HG02885 (cell line): Measurements from ENCODE around the gene FSD1L.

Experiments
- ATAC-seq: cut with Tn5 transposase; IDR thresholded peaks from one replicate; pipeline ENCODE4 v1.9.1; 2021; ENCODE audit warnings: mild to moderate bottlenecking; ENCODE audit not compliant: unreplicated experiment, poor library complexity

The FSD1L gene

DNA sequence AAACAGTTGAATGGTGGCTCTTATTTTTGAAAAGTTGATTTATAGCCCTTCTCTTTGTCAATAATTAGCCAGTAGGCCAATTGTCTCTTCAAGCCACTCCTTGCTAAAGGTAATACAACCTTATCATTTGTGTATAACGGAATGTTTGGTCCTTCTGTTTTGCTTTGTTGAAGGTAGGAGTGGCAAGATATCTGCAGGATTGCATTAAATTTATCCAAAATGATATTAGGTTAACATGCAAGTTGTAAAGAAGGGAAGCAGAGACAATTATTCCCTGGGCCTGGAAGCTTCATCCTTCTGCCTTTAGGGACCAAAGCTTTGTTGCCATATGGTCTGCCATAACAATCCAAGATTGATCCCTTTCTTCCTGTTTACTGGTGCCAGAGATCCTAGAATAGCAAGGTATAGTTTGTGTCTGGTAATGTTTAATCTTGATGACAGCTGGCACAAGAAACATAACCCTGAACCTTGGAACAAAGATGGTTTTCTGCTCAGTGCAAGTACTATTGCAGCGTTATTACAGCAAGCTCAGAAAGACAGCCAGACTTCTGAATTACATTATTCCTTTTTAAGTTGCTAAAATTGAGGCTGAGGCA lies 15.5 kb upstream of the FSD1L start:
- no peak for ATAC-seq

GRCh38 chr9:105435453-105435852 lies 12.4 kb upstream of the FSD1L start:
- no peak for ATAC-seq

DNA sequence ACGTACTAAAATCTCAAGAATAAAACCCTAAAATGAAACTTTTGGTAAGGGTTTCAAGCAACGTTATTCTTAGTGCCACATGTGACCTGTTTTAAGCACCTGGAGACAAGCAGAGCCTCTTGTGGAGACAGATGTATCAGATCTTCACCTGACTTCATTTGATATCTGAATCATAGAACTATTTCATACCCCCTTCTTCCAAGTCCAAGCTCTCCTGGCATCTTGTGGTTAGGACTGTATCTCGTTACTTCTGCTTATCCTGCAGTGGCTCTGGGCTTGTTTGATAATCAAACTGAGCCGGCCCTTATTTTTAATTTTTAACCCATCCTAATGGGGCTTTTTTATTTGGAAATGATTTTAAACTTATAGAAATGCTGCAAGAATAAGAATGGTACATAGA lies 11.1 kb upstream of the FSD1L start:
- no peak for ATAC-seq

GRCh38 chr9:105437704-105438103 lies 10.1 kb upstream of the FSD1L start:
- ATAC-seq = no peak

GRCh38 chr9:105438141-105438806 lies 9.6 kb upstream of the FSD1L start:
- ATAC-seq = no peak

DNA sequence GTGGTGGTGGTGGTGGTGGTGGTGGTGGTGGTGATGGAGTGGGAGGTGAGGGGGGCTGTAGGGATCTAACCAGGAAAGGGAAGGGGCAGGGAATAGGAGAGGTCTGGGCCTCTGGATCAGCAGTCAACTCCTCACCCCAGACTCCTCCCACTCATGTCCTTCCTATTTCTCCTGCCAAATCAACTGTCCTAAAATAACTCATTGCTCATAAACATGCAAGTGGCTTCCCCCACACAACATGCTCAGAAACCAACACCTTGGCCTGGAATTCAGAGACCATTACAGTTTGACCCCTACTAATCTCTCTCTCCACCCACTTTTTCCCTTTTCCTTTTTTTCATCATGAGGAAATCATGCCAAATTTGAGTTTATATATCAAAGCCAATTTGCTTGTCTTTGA lies 8.4 kb upstream of the FSD1L start:
- ATAC-seq = no peak

DNA sequence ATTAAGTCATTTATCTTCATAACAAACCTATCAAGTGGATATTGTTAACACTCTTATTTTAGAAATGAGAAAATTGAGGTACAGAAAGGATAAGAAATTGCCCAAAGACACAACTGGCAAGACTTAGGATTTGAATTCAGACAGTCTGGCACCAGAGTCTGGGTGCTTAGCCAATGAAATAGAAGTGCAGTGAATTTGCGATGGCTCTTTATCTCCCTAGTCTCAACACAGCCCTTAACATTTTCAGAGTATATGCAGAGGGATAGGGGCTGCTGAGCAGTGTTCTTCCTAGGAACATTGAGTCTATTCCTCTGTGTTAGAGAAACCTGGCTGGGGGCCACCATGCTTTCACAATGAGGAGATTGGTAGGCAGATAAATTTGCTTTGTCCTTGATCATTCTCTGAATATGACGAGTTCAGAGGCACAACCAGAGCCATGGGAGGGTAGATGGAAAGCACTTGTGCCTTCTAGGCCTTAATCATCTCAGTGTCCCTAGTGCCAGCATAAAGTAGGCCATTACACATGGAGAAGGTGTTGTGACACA lies 6.1 kb upstream of the FSD1L start:
- ATAC-seq = no peak

DNA sequence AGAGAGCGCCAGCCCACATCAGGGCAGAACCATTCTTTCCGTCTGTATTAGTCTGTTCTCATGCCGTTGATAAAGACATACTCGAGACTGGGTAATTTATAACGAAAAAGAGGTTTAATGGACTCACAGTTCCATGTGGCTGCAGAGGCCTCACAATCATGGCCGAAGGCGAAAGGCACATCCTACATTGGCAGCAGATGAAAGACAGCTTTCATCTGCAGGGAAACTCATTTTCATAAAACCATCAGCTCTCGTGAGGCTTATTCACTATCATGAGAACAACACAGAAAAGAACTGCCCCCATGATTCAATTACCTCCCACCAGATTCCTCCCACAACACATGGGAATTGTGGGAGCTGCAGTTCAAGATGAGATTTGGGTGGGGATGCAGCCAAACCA lies 4.7 kb upstream of the FSD1L start:
- ATAC-seq = no peak

DNA sequence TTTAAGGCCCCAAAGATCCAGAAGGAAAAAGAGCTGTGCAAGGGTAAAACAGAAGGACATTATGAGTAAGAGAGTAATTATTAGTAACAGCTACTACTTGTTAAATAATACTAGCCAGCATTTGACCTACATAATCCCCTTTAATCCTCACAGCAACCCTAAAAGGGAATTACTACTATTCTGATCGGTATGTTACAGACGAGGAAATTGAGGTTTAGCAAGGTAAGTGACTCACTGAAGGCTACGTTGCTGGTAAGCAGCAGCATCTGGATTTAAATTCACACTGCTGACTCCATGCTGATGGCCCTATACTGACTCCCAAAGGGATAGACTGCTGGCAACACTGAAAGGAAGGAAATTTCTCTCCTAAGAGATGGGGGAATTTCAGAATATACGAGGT lies 3.7 kb upstream of the FSD1L start:
- no peak for ATAC-seq

DNA sequence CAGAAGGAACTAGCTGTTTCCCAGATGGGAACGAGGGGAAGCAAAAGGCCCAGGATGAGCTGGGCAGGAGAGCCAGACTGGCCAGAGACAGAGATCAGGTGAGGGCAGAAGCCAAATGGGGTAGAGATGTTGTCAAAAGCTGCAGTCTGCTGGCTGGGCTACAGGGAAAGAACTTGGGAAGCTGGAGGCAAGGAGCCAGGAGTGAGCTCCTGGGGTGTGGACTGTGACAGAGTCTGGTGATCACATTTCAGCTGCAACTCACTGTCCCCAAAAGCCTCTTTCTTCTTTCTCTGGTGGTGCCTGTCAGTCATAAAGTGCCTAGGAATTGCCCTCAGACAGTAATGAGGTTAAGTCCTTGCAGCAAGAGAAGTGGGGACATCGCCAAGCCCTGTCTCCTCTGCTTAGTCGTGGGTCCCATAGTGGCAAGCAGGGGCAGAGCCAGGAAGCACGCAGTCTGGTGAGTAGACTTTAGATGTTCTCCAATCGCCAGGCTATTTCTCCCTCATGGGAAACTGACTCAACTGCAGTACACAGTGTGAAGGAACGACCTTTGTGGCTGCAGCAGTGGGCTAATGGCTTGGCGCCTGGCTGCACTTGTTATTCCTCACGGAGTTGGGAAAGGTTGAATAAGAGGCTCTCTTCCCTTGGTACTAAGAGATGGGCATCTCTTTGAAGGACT lies 2.5 kb upstream of the FSD1L start:
- ATAC-seq = no peak

- no peak for ATAC-seq
These were observed 434 bp upstream of the FSD1L start for GRCh38 chr9:105447386-105447813.

DNA sequence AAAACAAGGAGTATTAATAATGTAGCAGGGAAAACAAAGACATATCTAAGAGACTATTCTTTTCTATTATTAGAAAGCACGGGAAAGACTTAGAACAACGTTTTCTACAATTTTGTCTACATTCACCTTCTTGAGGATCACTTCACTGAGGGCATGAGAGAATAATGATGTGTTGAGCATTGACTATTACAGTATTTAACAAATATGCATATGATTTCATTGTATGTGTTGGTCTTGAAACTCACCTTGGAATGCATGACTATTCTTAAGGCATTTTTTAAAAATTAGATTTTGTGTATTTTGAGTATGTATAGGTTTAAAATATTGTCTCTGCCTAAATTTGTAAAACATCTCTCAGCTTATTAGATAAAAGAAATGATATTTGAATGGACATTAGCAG lies 1.2 kb downstream of the FSD1L start:
- no peak for ATAC-seq

GRCh38 chr9:105452185-105452584 lies 4.4 kb downstream of the FSD1L start:
- no peak for ATAC-seq

- no peak for ATAC-seq
These were observed 8.1 kb downstream of the FSD1L start for GRCh38 chr9:105455836-105456475.

- no peak for ATAC-seq
These were observed 9.9 kb downstream of the FSD1L start for GRCh38 chr9:105457560-105458294.

DNA sequence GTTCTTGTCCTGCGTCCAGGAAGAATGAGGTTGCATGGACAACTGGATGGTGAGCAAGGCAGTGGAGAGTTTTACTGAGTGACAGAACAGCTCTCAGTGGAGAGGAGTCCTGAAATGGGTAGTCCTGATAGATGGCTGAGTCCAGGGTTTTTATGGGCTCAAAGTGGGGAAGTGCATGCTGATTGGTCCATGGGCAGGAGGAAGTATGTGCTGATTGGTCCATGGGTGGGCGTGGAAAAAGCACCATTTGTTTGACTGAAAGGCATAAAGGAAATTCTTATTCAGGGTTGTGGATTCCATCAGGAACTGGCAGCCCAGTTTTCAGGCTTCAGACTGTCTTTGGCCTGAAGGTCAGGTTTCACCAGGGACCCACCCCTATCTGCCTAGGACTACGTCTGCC lies 10.6 kb downstream of the FSD1L start:
- no peak for ATAC-seq

DNA sequence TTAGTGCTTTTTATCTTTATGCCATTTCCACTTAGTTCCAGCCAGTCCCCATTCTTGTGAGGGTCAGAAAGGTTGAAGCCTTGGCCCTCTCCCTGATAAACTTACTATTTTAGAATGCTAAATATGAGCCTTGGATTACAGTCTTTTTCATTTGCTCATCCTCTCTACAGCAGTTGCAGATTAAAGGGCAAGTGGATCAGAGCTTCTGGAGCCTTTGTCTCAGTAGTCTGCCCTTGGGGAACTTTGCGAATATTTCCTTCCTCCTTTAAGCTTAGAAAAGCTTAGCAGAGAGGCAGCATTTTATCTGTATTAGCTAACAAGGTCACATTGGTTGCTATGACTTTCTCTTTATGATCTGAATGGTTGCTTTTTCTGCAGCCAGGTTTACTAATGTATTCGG lies 11.5 kb downstream of the FSD1L start:
- no peak for ATAC-seq

- ATAC-seq = no peak
These were observed 19.1 kb downstream of the FSD1L start for GRCh38 chr9:105466898-105467455.

DNA sequence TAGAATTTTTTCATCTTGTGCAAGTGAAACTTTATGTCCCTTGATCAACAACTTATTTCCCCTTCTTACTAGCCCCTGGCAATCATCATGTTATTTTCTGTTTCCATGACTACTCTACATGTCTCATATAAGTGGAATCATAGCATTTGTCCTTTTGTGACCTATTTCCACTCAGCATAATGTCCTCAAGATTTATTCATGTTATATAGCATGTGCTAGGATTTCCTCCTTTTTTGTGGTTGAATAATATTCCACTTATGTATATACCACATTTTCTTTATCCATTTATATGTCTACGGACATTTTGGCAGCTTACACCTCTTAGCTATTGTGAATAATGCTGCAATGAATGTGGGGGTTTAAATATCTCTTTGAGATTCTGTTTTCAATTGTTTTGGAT lies 21.0 kb downstream of the FSD1L start:
- ATAC-seq = no peak

GRCh38 chr9:105473221-105473620 lies 25.4 kb downstream of the FSD1L start:
- no peak for ATAC-seq
